ENCODE data around the gene MAP3K7. TPM values are rescaled to one million over a fixed set of nuclear protein-coding genes. Genes with fewer than 3 reads are reported as not detected.

The MAP3K7 gene
- total and polyA plus RNA-seq, 2 of the 8 experiments (the other 6 are each of a cell fraction or from before 2014, with no cell fraction given) = 27.3 to 34.8 TPM

DNA sequence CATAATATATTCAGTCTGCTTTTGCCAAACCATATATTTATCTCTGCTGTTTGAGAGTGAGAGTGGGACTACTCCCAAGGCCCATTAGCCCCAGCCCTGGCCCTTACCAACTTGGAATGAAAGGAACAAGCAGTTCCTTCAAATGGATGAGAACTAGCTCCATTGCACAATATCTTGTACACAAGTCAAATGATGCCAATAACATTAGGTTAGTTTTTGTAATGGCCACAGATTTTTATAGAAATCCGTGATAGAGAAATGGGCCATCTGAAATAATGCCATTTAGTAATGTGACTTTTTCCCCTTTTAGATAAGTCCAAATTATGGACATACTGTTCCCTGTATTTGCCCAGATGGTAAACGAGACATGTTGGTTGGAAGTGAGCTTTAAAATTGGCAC, 117.0 kb downstream of the MAP3K7 start:
- Histone ChIP-seq H3K18ac (ENCODE audit: extremely low read depth, low read length) (no peak overlapping the region), H2AK5ac (ENCODE audit: low read depth, low read length) (no peak overlapping the region), H2BK20ac (ENCODE audit: low read length) (no peak overlapping the region), H3K9me3 (ENCODE audit: insufficient read depth in 2 of 2, low read depth in 1 of 2, low read length in 1 of 2) (no peaks in the 10 kb centered on the region), H2BK120ac (replicated peaks; ENCODE audit: low read depth, low read length) (no peak overlapping the region), H3K4me2 (ENCODE audit: insufficient read depth in 1 of 2, low read depth in 2 of 2, low read length in 2 of 2) (no peak overlapping the region), H4K91ac (replicated peaks; ENCODE audit: insufficient read length, low read length) (no peak overlapping the region), H3K36me3 (ENCODE audit: control insufficient read depth in 2 of 4, insufficient read depth in 4 of 4, low read length in 3 of 4) (no peaks in the 10 kb centered on the region), H3K56ac (replicated peaks; ENCODE audit: insufficient read length, low read depth, low read length) (no peak overlapping the region), H3K4me1 (replicated peaks in 1 of 4; ENCODE audit: control insufficient read depth in 3 of 4, insufficient read depth in 4 of 4, low read length in 3 of 4) (no peaks in the 10 kb centered on the region; a peak in 2 of 7 replicates), H3K23me2 (ENCODE audit: low read depth, low read length) (no peaks in the 10 kb centered on the region), H3K79me2 (ENCODE audit: control insufficient read depth in 1 of 2, insufficient read depth in 2 of 2, low read length in 2 of 2) (no peaks in the 10 kb centered on the region), H3K27ac (ENCODE audit: low read depth, low read length) (no peak overlapping the region), H3K9ac (replicated peaks in 1 of 4; ENCODE audit: extremely low read depth in 1 of 4, low read depth in 3 of 4, low read length in 3 of 4) (no peak overlapping the region), H3K4me3 (ENCODE audit: extremely low read depth in 1 of 4, insufficient read depth in 2 of 4, low read depth in 3 of 4, low read length in 4 of 4) (no peak overlapping the region), H3K79me1 (ENCODE audit: low read depth, low read length) (no peaks in the 10 kb centered on the region), H3K27me3 (replicated peaks in 1 of 4; ENCODE audit: control insufficient read depth in 3 of 4, extremely low read depth in 1 of 4, insufficient read depth in 3 of 4, low read length in 3 of 4) (no peaks in the 10 kb centered on the region), H3K23ac (ENCODE audit: insufficient read length) (no peak overlapping the region), H2BK5ac (ENCODE audit: low read depth, low read length) (no peak overlapping the region), H4K5ac (ENCODE audit: insufficient read length, low read depth, low read length) (no peak overlapping the region), H2BK15ac (ENCODE audit: low read length) (no peak overlapping the region), H2BK12ac (ENCODE audit: low read depth, low read length) (no peak overlapping the region), H3K4ac (replicated peaks; ENCODE audit: insufficient read length, low read depth, low read length) (no peak overlapping the region), H2AFZ (ENCODE audit: low read length) (no peak overlapping the region), H3K14ac (ENCODE audit: insufficient read length) (no peak overlapping the region), H4K20me1 (replicated peaks in 1 of 2; ENCODE audit: control insufficient read depth in 1 of 2, insufficient read depth in 2 of 2, low read length in 2 of 2) (no peaks in the 10 kb centered on the region), H4K8ac (ENCODE audit: extremely low read depth, insufficient read depth, low read length) (no peak overlapping the region)
- no peak for DNase-seq (ENCODE audit: low read depth in 1 of 2, low spot score in 2 of 2)
- 86% methylated on average over 2 of the region's 2 CpGs; no CpG with 5 or more reads in 1 of the 2 experiments for WGBS, 2 experiments (ENCODE audit: extremely low coverage in 1 of 2, insufficient coverage in 1 of 2, insufficient read length in 1 of 2, insufficient replicate concordance in 2 of 2, low coverage in 1 of 2, low lambda C conversion rate in 2 of 2, missing lambda C conversion rate in 1 of 2)
- TF ChIP-seq RAD21 (IDR thresholded peaks at IDR 0.05 in 1 of 2, conservative IDR thresholded peaks at IDR 0.05 in 1 of 2; ENCODE audit: low read depth in 2 of 2, low read length in 2 of 2) = no peak
- TF ChIP-seq SUZ12 (IDR thresholded peaks at IDR 0.05; ENCODE audit: low read length) = no peak
- TF ChIP-seq TBP (IDR thresholded peaks at IDR 0.05; ENCODE audit: low read depth, low read length) = no peak
- no peak for TF ChIP-seq ATF2 (IDR thresholded peaks at IDR 0.05; ENCODE audit: low read length)
- no peak for TF ChIP-seq BRCA1 (IDR thresholded peaks at IDR 0.05; ENCODE audit: low read depth, low read length)
- no peak for TF ChIP-seq TCF12 (IDR thresholded peaks at IDR 0.05; ENCODE audit: low read depth, low read length)
- no peak for TF ChIP-seq GABPA (IDR thresholded peaks at IDR 0.05; ENCODE audit: borderline replicate concordance, insufficient read depth, low read length)
- TF ChIP-seq CEBPB (IDR thresholded peaks at IDR 0.05; ENCODE audit: low read depth, low read length) = 0 out of 2 replicates have a peak, but pooled peaks have one; percentile 10
- CTCF ChIA-PET (ENCODE audit: partially characterized antibody) = interaction anchor here (0.6 to 12.4 kb wide), 5 partner anchors 9 to 527 kb away, joined by 3 to 179 read pairs (median 6); no protein-coding TSS in a partner anchor
- FAIRE-seq = no peak
- POLR2A ChIA-PET (ENCODE audit: partially characterized antibody) = no interaction called here

All from H1 (cell line).